HG02840 (cell line): ENCODE measurements around the gene GOLGA6L10.
"Not testable (repeated sequence)": the region's sequence is repeated elsewhere in the genome, so short reads cannot be mapped to it uniquely, and the experiment has no call there.

Experiments
- ATAC-seq: cut with Tn5 transposase; IDR thresholded peaks from one replicate; pipeline ENCODE4 v1.9.1; 2021; ENCODE audit warnings: mild to moderate bottlenecking, moderate library complexity, moderate number of reproducible peaks; ENCODE audit not compliant: unreplicated experiment, low FRiP score

Gene GOLGA6L10

DNA sequence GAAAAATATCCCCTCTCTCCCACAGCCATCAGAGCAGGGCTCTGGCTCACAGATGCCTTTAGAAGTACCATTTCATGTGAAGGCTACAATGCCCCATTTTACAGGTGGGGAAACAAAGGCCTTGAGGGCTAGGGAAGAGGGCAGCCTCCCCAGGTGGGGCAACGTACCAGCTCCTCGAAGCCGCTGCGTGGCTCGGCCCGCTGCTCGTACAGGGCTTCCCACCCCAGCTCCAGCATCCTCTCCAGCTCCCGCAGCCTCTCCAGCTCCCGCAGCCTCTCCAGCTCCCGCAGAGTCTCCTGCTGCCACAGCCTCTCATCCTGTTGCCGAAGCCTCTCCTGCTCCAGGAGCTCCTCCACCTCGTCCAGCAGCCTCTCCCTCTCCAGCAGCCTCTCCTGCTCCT is 4.9 kb downstream of the GOLGA6L10 start:
- not testable (repeated sequence) for ATAC-seq

DNA sequence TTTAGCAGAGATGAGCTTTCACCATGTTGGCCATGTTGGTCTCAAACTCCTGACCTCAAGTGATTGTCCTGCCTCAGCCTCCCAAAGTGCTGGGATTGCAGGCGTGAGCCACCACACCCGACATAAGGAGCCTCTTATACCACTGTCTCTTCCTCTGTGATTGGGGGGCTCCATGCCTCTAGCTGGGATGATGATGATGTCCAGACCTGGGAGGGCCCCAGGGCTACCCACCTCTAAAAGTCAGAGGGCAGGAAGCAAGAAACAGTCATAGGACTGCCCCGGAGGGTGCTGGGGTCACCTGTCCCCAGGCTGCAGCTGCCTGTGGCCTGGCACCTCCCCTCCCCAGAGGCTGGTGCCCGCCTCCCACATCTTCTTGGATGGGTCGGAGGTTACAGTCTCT is 5.4 kb downstream of the GOLGA6L10 start:
- ATAC-seq, result not testable (repeated sequence)

DNA sequence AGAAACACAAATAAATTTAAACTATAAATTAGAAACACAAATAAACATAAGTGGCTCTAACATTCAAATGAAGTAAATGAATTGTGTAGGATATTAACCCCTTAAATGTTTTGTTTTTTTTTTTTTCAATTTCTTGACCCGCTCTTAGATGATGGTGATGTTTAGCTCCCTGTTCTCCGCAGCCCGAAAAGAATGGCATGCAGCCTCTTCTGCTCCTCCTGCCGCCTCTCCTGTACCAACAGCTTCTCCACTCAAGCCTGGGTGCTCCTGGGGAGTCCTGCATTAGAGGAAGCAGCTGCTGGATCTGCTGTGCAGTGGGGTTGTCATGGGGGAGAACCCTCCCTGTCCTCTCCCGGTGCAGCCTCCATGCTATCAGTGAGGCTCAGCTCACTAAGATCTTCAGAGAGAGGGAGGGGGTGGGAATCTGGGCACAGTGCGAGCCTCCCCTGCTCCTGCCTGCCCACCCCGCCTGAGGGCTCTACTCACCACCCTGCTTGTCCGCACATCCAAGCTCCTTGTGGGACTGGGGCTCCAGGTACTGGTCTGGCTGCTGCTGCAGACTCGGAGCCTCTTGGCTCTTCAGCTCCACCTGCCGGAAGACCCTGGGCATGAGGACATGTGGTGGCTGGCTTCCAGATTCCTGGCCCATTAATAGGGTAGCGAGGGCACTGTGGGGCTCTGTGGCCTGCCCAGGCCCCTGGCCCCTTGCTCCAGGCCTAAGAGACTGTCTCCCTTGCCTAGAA is 6.5 kb downstream of the GOLGA6L10 start:
- ATAC-seq, result not testable (repeated sequence)

DNA sequence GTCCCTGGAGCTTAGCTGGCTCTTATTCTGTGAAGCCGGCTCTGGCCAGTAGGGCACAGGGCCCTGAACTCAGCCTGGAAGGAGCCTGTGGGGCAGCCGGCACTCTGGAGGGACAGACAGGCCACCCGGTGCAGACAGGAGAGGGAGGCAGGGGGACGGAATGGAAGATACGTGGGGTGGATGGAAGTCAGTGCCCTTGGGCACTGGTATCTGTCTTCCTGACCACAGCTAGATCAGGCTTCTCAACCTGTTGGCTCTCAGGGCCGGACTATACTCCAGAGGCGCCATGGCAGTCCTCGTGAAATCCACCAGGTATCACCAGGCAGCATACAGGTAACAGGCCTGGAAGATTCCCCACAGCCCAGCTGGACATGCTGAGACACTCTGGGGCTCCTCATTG is 10.7 kb downstream of the GOLGA6L10 start:
- not testable (repeated sequence) for ATAC-seq

DNA sequence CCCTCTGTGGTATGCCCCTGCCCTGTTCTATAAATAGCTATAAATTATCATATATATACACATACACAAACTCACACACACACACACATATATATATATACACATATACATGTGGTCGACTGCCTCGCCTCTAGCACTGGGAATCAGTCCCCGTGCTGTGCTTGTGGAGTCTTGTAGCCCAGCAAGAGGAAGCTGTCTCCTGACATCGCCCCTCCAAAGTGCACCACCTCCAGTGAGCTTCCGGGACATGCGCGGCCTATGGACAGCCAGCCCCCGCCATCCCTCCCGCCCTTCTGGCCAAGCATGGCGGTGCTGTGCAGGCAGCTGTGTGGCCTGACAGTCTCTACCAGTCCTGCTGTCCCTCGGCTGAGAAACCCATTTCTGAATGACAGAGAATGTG is 11.2 kb downstream of the GOLGA6L10 start:
- ATAC-seq, result not testable (repeated sequence)

DNA sequence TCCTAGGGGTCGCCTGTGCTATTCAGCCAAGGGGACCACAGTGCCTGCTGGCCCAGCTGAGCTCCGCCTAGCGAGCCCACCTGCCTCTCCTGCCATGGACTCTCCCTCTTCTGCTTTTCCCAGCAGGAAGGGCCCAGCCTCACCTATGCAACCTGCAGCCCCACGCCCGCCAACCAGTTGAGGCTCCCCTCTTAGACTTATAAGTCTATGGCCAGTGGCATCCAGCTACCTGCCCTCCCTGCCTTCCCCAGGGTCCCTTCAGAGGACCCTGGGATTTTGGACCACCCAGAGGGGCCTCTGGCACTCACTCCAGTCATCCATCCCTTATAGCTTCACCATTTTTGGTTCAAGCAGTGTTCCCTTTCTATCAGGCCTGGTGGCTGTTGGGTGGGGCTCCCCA is 12.2 kb downstream of the GOLGA6L10 start:
- ATAC-seq, result not testable (repeated sequence)

DNA sequence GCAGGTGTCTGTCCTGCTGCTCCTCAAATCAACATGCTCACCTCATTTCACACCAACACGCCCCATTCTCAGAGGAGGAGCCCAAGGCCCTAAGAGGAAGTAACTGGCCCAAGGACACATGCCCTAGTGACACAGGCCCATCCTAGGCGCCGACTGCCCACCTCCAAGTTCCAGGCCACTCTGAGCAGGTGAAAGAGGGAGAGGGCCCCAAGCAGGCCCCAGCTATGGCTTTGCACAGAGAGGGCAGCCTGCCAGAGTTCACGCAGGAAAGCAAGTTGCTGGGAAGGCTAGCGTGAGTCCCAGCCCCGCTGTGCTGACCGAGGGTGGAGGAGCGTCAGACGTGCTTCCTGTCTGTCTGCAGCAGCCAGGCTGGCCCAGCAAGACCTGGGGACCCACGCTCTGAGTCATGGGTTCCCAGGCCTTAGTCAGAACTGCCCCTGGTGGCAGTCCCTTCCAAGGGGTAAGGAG is 13.1 kb downstream of the GOLGA6L10 start:
- ATAC-seq, result not testable (repeated sequence)

DNA sequence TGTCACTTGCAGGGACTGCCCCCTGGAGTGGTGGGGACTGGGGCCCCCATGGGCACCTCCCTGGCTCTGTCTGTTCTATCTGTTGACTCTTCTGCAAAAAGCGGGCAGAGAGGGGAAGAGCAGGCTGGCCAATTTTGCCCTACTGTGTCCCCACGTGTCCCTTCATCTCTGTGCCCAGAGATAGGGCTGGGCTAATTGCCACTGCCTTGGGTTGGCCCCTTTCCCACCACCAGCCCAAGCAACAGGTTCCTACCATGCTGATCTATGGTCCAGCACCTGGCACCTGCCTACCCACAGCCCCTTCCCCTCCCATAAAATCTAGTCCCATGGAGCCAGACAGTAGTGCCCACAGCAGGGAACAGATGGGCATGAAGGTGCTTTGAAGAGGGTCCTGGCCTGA is 14.3 kb downstream of the GOLGA6L10 start:
- not testable (repeated sequence) for ATAC-seq

DNA sequence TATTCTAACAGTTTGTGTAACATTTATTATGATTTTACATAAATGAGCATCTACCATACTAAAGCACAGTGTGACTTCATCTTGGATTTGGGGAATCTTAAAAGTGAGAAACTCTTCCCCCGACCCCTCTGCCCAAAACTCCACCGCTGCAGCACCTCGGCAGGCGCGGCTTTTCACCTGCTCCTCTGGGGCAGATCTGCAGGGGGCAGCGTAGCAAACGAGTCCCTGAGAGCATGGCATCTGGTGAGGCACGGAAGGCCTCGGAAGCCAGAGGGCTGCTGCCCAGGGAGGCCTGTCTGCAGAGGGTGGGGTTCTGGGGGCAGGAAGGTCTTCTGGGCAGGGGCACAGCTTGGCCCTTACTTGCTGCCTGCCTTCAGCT is 14.7 kb downstream of the GOLGA6L10 start:
- ATAC-seq, result not testable (repeated sequence)

DNA sequence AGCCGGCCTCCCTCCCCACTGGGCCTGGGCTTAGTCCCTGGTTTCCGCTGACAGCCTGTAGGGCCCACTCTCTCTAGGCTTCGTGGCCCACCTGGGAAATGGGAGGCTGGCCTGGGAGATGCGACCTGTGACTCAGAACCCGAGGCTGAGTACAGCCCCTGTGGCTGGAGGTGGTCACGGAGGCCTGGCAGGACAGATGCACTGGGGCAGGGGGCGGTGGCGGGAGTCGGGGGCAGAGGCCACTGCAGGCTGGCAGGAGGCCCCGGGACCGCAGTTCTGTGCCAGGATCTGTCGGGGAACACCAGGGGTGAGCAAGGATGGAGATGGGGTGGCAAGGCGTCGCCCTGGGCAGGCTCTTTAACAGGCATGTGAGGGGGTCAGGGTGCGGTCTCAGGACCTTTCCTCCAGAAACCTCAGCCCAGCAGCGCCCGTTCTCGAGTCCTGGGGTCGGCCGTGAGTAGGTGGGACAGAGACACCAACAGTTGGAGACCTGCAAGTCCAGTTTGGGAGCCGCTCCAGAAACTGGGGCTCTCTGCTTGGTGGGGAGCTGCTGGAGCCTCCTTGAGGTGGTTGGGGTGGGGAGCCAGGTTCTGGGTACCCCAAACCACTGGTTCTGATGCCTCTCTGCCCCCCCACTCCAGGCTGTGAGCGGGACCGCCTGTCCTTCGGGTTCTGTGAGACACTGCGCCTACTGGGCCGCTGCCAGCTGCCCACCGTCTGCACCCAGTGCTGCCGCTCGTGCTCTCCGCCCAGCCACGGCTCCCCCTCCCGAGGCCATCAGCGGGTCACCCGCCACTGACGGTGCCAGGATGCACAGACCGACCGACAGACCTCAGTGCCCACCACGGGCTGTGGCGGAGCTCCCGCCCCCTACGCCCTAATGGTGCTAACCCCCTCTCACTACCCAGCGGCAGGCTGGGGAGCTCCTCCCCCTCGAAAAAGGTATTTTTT is 15.4 kb downstream of the GOLGA6L10 start:
- not testable (repeated sequence) for ATAC-seq

DNA sequence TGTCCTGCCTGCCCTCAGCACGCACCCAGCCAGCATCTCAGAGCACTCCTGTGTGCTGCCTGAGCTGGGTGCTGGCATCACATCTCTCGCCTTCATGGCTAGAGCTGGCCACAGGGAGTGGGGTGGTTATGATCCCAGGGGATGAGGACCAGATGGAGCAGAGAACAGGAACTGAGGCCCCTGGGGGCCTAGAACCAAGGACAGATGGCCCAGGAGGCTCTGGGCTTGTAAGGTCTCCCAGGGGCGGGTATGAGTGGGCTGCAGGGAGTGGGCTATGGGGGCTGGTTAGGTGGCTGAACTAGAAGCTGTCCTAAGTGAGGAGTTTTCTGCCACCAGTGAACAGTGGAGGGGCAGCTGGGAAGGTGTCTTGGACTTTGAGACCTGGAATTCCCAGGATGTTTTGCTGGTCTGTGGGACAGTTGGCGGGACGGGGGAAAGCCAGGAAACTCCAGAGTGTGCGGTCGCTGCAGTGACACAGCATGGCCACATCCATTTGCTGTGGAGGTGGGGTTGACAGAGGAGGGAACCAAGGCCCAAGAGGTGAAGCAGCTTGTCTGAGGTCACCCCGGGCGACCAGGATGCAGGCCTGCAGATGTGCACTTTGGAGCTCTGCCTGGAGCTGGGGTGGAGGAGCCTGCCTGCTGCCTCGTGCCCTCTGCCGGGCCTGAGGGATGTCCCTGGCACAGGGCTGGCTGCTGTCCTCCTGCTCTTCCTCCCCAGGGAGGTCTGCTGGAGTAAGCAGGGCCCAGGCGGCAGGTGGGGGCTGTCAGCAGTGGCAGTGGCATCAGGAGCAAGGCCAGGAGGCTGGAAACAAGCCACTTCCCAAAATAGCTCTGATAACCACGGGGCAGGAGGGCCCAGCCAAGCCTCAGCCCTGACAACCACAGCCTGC is 16.3 kb downstream of the GOLGA6L10 start:
- ATAC-seq, result not testable (repeated sequence)

DNA sequence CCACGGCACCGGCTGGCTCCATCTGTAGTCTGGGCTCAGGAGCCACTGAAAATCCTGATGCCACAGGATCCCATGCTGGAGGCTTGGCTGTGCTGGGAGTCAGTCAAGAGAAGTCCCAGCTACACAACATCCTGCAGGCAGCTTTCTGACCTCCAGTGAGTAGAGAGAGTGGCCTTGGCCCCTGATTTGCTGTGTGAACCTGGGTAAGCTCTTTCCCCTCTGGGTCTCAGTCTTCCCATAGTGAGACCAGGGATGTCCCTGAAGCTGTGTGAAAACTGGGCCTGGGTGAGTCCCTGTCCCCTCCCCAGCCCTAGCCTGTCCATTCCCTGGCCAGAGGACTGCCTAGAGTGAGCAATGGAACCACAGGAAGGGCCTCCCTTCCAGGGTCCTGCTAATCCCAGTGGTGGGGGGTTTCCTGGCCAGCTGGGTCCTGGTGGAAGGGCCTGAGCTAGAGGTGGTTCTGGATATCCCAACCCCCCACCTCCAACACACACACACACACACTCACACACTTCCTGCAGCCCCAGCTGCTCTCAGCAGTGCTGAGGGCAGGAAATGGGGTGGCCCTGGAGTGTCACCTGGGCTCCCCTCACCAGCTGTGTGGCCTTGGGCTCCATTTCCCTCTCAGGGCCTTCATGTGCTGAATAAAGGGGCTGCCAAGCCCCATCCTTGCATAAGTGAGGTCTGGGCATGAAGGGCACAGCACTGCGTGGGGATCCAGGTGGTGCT is 17.5 kb downstream of the GOLGA6L10 start:
- not testable (repeated sequence) for ATAC-seq

DNA sequence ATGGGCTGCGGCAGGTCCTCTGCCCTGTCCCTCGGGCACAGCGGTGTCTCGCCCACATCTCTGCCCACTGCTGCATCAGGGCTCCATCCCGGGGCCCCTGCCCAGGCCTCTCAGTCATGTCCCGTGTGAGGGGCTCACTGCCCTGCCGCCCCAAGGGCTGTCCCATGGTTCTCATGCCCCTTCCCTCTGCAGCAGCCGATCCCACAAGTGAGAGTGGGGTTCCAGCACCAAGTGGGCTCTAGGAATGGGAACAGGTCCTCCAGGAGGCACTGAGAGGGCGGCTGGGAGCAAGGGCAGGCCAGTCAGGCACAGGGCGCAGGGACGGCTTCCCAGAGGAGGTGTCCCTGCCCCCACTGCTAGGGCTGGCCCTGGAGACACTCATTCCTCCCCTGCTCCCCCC is 18.4 kb downstream of the GOLGA6L10 start:
- not testable (repeated sequence) for ATAC-seq

DNA sequence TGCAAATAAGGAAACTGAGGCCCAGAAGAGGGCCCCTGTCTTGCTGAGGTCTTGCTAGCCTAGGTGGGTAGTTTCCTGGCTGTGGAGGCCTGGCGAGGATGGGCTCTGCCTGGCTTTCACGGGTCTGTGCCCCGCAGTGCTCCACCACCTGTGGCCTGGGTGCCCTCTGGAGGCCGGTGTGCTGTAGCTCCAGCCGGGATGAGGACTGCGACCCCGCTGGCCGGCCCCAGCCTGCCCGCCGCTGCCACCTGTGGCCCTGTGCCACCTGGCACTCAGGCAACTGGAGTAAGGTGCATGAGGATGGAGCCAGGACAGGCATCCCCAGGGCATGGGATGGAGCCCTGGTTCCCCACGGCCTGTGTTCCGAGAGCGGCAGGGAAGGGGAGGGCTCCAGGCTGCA is 20.2 kb downstream of the GOLGA6L10 start:
- ATAC-seq, result not testable (repeated sequence)

DNA sequence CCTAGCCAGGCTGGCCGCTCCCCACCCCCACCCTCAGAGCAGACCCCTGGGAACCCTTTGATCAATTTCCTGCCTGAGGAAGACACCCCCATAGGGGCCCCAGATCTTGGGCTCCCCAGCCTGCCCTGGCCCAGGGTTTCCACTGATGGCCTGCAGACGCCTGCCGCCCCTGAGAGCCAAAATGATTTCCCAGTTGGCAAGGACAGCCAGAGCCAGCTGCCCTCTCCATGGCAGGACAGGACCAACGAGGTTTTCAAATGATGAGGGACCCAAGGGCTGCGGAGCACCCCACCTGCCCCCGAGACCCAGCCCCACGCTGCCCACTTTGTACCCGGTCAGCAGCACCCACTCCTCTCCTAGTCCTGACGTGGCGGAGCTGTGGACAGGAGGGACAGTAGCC is 21.9 kb downstream of the GOLGA6L10 start:
- not testable (repeated sequence) for ATAC-seq

DNA sequence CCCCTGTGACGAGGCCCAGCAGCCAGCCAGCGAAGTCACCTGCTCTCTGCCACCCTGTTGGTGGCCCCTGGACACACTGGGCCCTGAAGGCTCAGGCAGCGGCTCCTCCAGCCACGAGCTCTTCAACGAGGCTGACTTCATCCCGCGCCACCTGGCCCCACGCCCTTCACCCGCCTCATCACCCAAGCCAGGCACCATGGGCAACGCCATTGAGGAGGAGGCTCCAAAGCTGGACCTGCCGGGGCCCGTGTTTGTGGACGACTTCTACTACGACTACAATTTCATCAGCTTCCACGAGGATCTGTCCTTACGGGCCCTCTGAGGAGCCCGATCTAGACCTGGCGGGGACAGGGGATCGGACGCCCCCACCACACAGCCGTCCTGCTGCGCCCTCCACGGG is 22.4 kb downstream of the GOLGA6L10 start:
- not testable (repeated sequence) for ATAC-seq

DNA sequence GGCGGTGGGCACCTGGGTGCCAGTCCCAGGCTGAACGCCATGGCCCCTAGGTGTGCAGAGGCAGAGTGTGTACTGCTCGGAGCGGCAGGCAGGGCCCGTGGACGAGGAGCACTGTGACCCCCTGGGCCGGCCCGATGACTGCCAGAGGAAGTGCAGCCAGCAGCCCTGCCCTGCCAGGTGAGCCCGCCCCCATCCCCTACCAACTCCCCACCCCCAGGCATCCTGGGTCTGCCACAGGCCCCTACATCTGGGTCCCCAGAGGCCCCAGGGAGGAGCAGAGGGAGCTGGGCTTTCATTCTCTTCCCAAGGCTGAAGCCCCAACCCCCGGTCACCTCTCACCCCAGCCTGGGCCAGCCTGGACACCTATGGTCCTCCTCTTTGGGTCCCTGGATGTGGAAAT is 23.6 kb downstream of the GOLGA6L10 start:
- not testable (repeated sequence) for ATAC-seq

DNA sequence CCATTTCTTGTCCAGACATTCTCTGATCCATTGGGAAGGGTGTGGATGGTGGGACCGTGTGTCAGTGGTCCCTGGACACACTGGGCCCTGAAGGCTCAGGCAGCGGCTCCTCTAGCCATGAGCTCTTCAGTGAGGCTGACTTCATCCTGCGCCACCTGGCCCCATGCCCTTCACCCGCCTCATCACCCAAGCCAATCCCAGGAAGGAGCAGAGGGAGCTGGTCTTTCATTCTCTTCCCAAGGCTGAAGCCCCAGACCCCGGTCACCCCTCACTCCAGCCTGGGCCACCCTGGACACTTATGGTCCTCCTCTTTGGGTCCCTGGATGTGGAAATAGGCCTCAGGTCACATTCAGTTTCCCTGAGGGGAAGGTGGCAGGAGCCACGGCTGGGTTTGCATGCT is 24.4 kb downstream of the GOLGA6L10 start:
- ATAC-seq, result not testable (repeated sequence)

DNA sequence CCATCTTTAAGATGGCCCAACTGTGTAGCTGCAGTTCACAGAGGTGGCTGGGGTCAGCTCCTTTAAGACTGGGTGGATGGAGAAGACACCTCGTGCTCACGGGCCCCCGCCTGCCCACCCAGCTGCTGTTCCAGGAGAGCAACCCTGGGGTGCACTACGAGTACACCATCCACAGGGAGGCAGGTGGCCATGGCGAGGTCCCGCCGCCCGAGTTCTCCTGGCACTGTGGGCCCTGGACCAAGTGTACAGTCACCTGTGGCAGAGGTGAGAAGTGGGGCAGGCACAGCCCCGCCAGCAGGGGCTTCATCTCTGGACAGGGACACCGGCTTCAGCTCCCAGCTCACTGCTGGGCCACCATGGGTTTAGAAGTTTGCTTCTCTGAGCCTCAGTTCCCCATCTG is 26.8 kb downstream of the GOLGA6L10 start:
- not testable (repeated sequence) for ATAC-seq

DNA sequence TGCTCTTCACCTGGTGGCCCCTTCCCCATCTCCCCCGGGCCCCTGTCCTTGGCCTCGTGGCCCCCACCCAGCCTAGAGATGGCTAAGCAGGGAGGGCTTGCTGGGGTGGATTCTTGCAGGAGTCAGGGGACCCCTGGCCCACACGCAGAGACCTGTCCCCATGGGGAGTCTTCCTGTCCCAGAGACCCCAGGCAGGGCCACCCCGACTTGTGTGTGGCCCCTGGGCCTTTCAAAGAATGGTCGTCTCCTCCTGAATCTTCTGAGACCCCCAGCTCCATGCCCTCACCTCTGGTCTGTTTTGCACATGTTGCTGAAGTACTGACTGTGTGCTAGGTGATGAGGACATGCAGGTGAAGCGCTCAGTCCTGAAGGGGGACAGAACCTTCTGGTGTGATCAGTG is 28.4 kb downstream of the GOLGA6L10 start:
- ATAC-seq, result not testable (repeated sequence)
